Measurements from ENCODE around the gene VSX1.

- no peak for TF ChIP-seq ZNF274 (IDR thresholded peaks at IDR 0.05; ENCODE audit: low read length)
- no peak for TF ChIP-seq ZNF274 (tag by site-specific recombination; IDR thresholded peaks at IDR 0.05; ENCODE audit: borderline replicate concordance)
- TF ChIP-seq ZBTB26 (tag by site-specific recombination; optimal IDR thresholded peaks at IDR 0.05), result no peak
These were observed 35.7 kb downstream of the VSX1 start for GRCh38 chr20:25046181-25046641.

Measured in HEK293 (cell line).